NOMO-1 treated with DMSO at 0.1 percent for 48 hours (cell line): ENCODE results near the gene TOX4.

Source experiments
- DNase-seq: peaks from one replicate; lab custom pipeline; 2025; ENCODE audit not compliant: unreplicated experiment; lab: John Stamatoyannopoulos, UW

TOX4 gene

DNA sequence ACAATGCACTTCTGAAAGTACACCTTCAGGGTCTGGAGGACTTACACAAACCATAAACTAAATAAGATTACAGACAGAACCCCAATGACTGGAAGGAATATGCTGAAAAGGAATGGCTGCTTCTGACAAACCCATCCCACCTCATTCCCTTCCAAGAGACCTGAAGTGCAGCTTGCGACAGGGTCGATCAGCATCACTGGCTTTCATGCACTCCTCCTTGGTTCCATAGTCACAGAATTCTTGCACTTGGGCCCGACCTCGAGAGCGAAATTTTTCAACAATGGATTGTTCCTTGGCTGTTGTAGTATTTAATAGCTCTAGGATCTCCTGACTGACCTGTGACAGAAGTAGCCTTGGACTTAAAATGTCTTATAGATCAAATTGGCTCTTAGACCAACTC lies 24.6 kb downstream of the TOX4 start:
- no peak for DNase-seq

GRCh38 chr14:21503376-21503775 lies 26.4 kb downstream of the TOX4 start:
- DNase-seq, result no peak

DNA sequence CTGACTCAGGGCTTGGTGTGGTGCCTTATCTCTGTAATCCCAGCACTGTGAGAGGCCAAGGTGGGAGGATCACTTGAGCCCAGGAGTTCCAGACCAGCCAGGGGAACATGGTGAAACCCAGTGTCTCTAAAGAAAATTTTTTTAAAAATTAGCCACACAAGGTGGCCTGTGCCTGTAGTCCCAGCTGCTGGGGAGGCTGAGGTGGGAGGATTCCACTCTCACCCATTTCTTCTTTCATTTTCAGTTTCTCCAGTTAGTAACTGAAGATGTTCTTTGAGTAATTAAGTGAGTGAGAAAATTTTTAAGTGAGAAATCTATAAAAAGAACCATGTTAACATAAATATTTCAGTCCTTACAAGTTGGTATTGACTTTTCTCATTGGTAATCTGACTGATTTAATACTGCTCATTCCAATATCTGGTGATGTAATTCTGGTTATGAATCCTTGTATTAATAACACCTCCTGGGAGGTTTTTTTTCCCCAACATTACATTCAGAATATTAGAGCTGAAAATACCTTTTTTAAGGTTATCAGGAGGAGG lies 28.1 kb downstream of the TOX4 start:
- no peak for DNase-seq

GRCh38 chr14:21506557-21506956 lies 29.6 kb downstream of the TOX4 start:
- DNase-seq, result no peak

GRCh38 chr14:21509432-21510143 lies 32.6 kb downstream of the TOX4 start:
- DNase-seq, result peak; percentile 52

DNA sequence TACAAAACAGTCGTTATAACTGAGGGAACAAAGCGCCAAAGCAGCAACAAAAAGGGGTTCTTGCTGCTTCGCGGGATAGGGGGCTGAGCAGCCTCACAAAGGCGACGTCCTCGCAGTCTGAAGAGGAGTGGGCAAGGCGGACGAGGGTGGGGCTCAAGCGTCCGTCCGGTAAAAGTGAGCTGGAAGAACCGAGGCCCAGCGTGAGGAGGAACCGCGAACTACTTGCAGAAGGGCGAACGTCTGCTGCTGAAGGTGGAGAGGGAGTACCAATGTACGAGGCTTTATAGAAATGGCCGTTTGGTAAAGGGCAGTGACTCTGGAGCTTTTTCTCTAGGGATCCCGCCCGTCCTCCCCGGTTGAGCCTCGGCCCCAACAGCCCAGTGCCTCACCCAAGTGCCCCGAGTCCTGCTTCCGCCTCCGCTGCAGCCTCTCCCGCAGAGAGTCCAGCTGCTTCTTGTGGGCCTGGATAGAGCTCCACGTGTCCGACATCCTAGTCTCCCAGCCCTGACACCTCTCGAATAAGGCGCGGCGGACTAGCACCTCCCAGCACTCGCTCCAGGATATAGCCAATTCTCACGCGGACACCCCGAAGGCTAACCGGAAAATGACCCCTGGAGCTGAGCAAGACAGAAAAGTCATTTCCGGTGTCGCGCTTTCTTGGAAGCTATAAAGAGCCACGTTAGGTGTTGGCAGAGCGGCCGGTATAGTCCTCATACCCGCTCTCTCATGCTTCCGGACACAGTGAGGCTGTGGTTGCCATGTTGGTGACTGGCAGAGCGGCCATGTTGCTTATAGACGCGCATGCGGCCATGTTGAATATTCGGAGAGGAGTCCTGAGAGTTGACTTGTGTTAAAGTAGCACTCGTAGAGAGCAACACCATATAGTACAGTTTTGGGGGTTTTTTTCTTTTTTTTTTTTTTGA lies 34.0 kb downstream of the TOX4 start, which contains the start of gene METTL3:
METTL3 (minus strand) TSS at position 606 of the 923 bp plus-strand sequence; CDS start at position 489, 117 bp downstream.
- DNase-seq, result peak; percentile 99

GRCh38 chr14:21514341-21514740 lies 37.3 kb downstream of the TOX4 start:
- DNase-seq, result no peak

- no peak for DNase-seq
These were observed 41.7 kb downstream of the TOX4 start for GRCh38 chr14:21518725-21519124.

DNA sequence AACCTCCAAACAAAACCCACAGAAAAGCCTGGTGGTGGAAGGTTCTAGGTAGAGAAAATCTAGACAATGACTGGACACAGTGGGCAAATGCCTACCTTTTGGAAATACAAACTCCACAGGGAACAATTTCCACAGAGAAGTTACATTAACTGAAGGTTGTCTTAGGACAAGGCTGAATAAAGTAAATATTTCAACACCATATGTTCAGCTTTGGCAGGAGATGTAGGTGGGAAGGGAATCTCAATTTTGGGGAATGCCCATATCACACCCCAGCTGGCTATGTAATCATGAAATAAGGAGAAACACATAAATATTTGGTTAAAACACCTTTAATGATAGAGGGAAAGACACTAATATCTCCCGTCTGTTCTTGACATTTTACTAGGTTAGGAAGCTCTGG lies 43.8 kb downstream of the TOX4 start:
- DNase-seq, result no peak

GRCh38 chr14:21521501-21521900 lies 44.5 kb downstream of the TOX4 start:
- DNase-seq, result no peak

- DNase-seq, result no peak
These were observed 46.2 kb downstream of the TOX4 start for GRCh38 chr14:21523203-21523602.

GRCh38 chr14:21524575-21525490 lies 47.8 kb downstream of the TOX4 start:
- DNase-seq, result no peak

GRCh38 chr14:21525571-21525961 lies 48.6 kb downstream of the TOX4 start:
- no peak for DNase-seq

- no peak for DNase-seq
These were observed 49.1 kb downstream of the TOX4 start, which contains the start of gene SALL2 for GRCh38 chr14:21525962-21526671. Gene SALL2, minus strand, starts transcription at chr14:21526346. Its CDS starts 219 bp downstream, at chr14:21526127.

GRCh38 chr14:21526672-21527317 lies 49.8 kb downstream of the TOX4 start:
- DNase-seq, result no peak

GRCh38 chr14:21527318-21527679 lies 50.3 kb downstream of the TOX4 start:
- no peak for DNase-seq

- peak; percentile 23 for DNase-seq
These were observed 51.7 kb downstream of the TOX4 start for GRCh38 chr14:21528381-21529348.

DNA sequence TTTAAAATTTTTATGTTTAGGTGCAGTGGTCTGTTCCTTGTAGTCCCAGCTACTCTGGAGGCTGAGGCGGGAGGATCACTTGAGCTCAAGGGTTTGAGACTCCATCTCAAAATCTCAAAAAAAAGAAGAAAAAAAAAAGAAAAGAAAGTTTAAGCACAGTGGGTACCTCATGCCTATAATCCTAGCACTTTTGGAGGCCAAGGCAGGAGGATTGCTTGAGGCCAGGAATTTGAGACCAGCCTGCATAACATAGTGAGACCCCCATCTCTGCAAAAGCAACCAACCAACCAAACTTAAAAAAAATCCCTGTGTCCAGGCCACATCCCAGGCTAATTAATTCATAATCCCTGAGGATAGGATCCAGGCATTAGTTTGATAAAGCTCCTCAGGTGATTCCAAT lies 52.5 kb downstream of the TOX4 start:
- no peak for DNase-seq
